Natural killer cell (primary cell): ENCODE measurements around the gene MEX3C. TPM values are rescaled to one million over a fixed set of nuclear protein-coding genes. Genes with fewer than 3 reads are reported as not detected.

Source experiments
- ATAC-seq, 3 donors: fragments of 150-1000 bp in 2 of 3; fragments of 200-7000 bp in 1 of 3; cut with Tn5 transposase; 1 replicate in 1 of 3; 2 replicates in 2 of 3; pipeline ENCODE4 v1.10.0; 2021; ENCODE audit warnings: mild to moderate bottlenecking in 2 of 3, moderate library complexity in 2 of 3
- DNase-seq, 2 donors: peaks; one replicate each; pipeline versions ENCODE4 v3.0.0 to v3.0.0-alpha.2; 2013 to 2021; ENCODE audit warnings: mixed read lengths in 1 of 2
- H3K27ac ChIP-seq: one replicate; pipeline ENCODE4 v1.5.1; 2013; ENCODE audit warnings: mild to moderate bottlenecking, low read length
- H3K27me3 ChIP-seq: one replicate; pipeline ENCODE4 v1.6.1; 2013; ENCODE audit warnings: low read length; ENCODE audit not compliant: control insufficient read depth, insufficient read depth
- H3K36me3 ChIP-seq: one replicate; pipeline ENCODE4 v1.6.1; 2013; ENCODE audit warnings: low read length; ENCODE audit not compliant: control insufficient read depth, insufficient read depth
- H3K4me1 ChIP-seq: one replicate; pipeline ENCODE4 v1.6.1; 2013; ENCODE audit warnings: low read length; ENCODE audit not compliant: control insufficient read depth, insufficient read depth
- H3K4me3 ChIP-seq: one replicate; pipeline ENCODE4 v1.5.1; 2013; ENCODE audit warnings: low read length
- H3K9me3 ChIP-seq: one replicate; pipeline ENCODE4 v1.6.1; 2013; ENCODE audit warnings: low read length; ENCODE audit not compliant: control insufficient read depth, insufficient read depth
- H3K27ac Mint-ChIP-seq, 2 donors: one replicate each; pipeline ENCODE4 v1.8.0; 2022; ENCODE audit warnings: mild to moderate bottlenecking in 2 of 2, mixed read lengths in 2 of 2, moderate library complexity in 1 of 2
- H3K27me3 Mint-ChIP-seq, 2 donors: one replicate each; pipeline ENCODE4 v1.8.0; 2022; ENCODE audit warnings: low read depth in 2 of 2, mixed read lengths in 2 of 2
- H3K36me3 Mint-ChIP-seq: one replicate; pipeline ENCODE4 v1.8.0; 2022; ENCODE audit warnings: mixed read lengths
- H3K4me1 Mint-ChIP-seq, 2 donors: one replicate each; pipeline ENCODE4 v1.8.0; 2022; ENCODE audit warnings: mixed read lengths in 2 of 2
- H3K4me3 Mint-ChIP-seq: one replicate; pipeline ENCODE4 v1.8.0; 2022; ENCODE audit warnings: mild to moderate bottlenecking, moderate library complexity, mixed read lengths
- H3K9me3 Mint-ChIP-seq, 2 donors: one replicate each; pipeline ENCODE4 v1.8.0; 2022; ENCODE audit warnings: mixed read lengths in 2 of 2
- CTCF ChIP-seq: fragments of 200-600 bp; IDR thresholded peaks from one replicate; pipeline ENCODE4 v1.8.0; 2022; ENCODE audit warnings: antibody characterized with exemption
- WGBS: methylation state at CpG from one replicate; pipeline ENCODE4 v1.1.7; 2013; ENCODE audit warnings: missing lambda C conversion rate; ENCODE audit not compliant: insufficient coverage; 5-methylcytosine and 5-hydroxymethylcytosine counted together
- intact Hi-C: fragments of 100-400 bp; cut with micrococcal nuclease; formaldehyde crosslinking; loops from one replicate; pipeline ENCODE4 v1.14.2; 2022
- total RNA-seq, 4 donors: library from RNA; stranded (reverse); fragments of 120-200 nt in 1 of 4; gene quantifications; one replicate each; pipeline versions ENCODE4 v1.2.3 to v1.2.4, GENCODE V29; 2013 to 2022

The MEX3C gene
- total RNA-seq, 3 donors from 2014 or later (not counting 1 experiment from before 2014, with no cell fraction given) = 189 to 205 (median 202) TPM

DNA sequence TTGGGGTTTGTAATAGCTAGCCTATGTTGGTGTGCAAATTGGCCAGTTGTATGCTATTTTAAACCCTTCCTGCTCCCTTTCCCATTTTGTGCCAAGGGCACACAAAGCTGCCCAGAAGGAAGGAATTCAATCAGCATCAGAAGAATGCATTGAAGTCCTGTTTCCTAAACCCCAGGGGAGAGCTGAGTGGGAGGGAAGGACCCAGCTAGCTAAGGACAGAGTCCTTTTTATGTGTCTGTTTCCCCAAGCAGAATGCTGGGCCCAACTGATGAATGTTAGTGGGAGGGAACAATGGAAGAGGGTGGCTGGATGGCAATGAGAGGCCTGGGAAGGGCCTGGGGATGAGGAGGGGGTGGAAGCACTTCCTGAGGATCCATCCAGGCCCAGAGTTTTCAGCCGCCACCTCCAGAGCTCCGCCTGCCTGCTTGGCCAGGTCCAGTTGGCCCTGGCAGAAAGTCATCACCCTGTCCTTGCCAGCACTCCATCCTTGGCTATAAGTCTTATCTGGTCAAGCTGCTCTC, 32.7 kb downstream of the MEX3C start:
- H3K9me3 Mint-ChIP-seq = no peaks in the 10 kb centered on the region
- Histone ChIP-seq H3K4me3 (no peak overlapping the region), H3K27me3 (no peaks in the 10 kb centered on the region), H3K36me3 (no peaks in the 10 kb centered on the region), H3K9me3 (no peaks in the 10 kb centered on the region), H3K4me1 (peaks cover 73% of the 10 kb centered on the region), H3K27ac (peak overlapping the region; percentile 14)
- WGBS = 100% methylated on average over 2 of the region's 2 CpGs
- DNase-seq (no peak), ATAC-seq (no peak)
- intact Hi-C loops = no loop called here
- H3K4me3 Mint-ChIP-seq = peak overlapping the region; percentile 72
- peaks cover 78 to 79% of the 10 kb centered on the region in 2 donors for H3K4me1 Mint-ChIP-seq
- no peaks in the 10 kb centered on the region for H3K27me3 Mint-ChIP-seq
- peak overlapping the region; percentile 77 to 91 for H3K27ac Mint-ChIP-seq
- H3K36me3 Mint-ChIP-seq = no peaks in the 10 kb centered on the region
- no peak for TF ChIP-seq CTCF

GRCh38 chr18:51164342-51164741, 33.1 kb downstream of the MEX3C start:
- Histone ChIP-seq H3K9me3 (no peaks in the 10 kb centered on the region), H3K4me1 (peaks cover 78% of the 10 kb centered on the region), H3K27me3 (no peaks in the 10 kb centered on the region), H3K27ac (peak overlapping the region; percentile 14), H3K4me3 (no peak overlapping the region), H3K36me3 (no peaks in the 10 kb centered on the region)
- Mint-ChIP-seq H3K4me3 (peak overlapping the region; percentile 72), H3K9me3 (no peaks in the 10 kb centered on the region), H3K27me3 (no peaks in the 10 kb centered on the region), H3K36me3 (no peaks in the 10 kb centered on the region), H3K4me1 (peaks cover 76 to 77% of the 10 kb centered on the region in 2 donors), H3K27ac (peak overlapping the region; percentile 77 to 91)
- DNase-seq (no peak), ATAC-seq (peak in 2 of 3 donors; percentile 35 to 66)
- intact Hi-C loops = no loop called here
- 56% methylated on average over 8 of the region's 8 CpGs for WGBS
- TF ChIP-seq CTCF = no peak

GRCh38 chr18:51163543-51163942, 33.9 kb downstream of the MEX3C start:
- no peaks in the 10 kb centered on the region for H3K27me3 ChIP-seq
- DNase-seq (no peak), ATAC-seq (peak in 1 of 3 donors; percentile 52)
- H3K27me3 Mint-ChIP-seq = no peaks in the 10 kb centered on the region
- no peak overlapping the region for H3K4me3 ChIP-seq
- H3K27ac ChIP-seq = peak overlapping the region; percentile 37
- H3K4me3 Mint-ChIP-seq = peak overlapping the region; percentile 76
- no peaks in the 10 kb centered on the region for H3K9me3 ChIP-seq
- WGBS = 89% methylated on average over 2 of the region's 3 CpGs
- peaks cover 75 to 76% of the 10 kb centered on the region in 2 donors for H3K4me1 Mint-ChIP-seq
- H3K4me1 ChIP-seq = peaks cover 73% of the 10 kb centered on the region
- no peaks in the 10 kb centered on the region for H3K9me3 Mint-ChIP-seq
- H3K36me3 ChIP-seq = no peaks in the 10 kb centered on the region
- no peaks in the 10 kb centered on the region for H3K36me3 Mint-ChIP-seq
- H3K27ac Mint-ChIP-seq = peak overlapping the region; percentile 77 to 91
- intact Hi-C loops = no loop called here
- no peak for TF ChIP-seq CTCF

DNA sequence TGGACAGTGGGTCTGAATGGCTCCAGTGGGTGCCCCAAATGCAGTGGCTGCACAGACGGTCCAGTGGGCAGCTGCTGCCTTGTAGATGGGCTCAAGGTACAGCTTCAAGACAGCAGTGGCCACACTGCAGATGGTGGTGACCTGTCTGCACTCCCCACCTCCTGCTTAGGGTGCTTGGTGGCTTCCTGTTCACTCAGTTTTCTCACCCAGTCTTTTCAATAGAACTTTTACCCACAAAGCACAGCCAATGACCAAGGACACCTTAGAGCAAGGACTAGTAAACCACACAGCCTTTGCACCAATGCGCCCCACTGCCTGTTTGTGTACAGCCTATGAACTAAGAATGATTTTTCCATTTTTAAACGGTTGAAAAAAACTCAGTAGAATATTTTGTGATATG, 34.9 kb downstream of the MEX3C start:
- 34% methylated on average over 3 of the region's 3 CpGs for WGBS
- no peaks in the 10 kb centered on the region for H3K9me3 ChIP-seq
- H3K36me3 ChIP-seq = no peaks in the 10 kb centered on the region
- Mint-ChIP-seq H3K4me3 (peak overlapping the region; percentile 76), H3K27me3 (no peaks in the 10 kb centered on the region), H3K9me3 (no peaks in the 10 kb centered on the region), H3K4me1 (peaks cover 67 to 69% of the 10 kb centered on the region in 2 donors), H3K36me3 (no peaks in the 10 kb centered on the region), H3K27ac (peak overlapping the region; percentile 77 to 91)
- DNase-seq (peak; percentile 11 to 32), ATAC-seq (peak; percentile 62 to 83 (median 75))
- intact Hi-C loops = loop anchor here (1.0 kb wide), 1 partner anchor 10 kb away; no protein-coding TSS in a partner anchor
- H3K4me3 ChIP-seq = no peak overlapping the region
- peaks cover 70% of the 10 kb centered on the region for H3K4me1 ChIP-seq
- peak overlapping the region; percentile 37 for H3K27ac ChIP-seq
- no peaks in the 10 kb centered on the region for H3K27me3 ChIP-seq
- TF ChIP-seq CTCF = no peak
